Putamen (tissue), 1 donor: Measurements from ENCODE around the gene AKR1B1.

Experiments
- DNase-seq: peaks from one replicate; pipeline ENCODE4 v3.0.0-alpha.2; 2016; ENCODE audit warnings: low spot score

AKR1B1 gene

DNA sequence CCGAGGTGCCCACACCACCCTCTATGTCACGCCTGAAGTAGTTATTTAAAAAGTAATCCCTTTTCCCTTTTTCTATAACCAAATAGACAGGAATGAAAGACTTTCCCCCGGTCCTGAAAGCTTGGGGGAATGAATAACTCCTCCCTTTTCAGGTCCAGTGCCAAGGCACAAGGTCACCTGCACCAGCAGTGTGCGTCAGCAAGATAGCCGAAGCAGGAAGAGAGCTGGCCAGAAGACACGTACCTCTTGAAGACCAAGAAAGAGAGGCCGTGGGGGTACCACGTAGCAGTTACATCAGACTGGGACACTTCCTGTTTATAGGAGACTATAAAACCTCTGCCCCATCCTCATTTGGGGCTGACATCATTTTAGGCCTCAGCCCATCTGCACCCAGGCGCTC lies 10.7 kb upstream of the AKR1B1 start:
- DNase-seq = no peak

DNA sequence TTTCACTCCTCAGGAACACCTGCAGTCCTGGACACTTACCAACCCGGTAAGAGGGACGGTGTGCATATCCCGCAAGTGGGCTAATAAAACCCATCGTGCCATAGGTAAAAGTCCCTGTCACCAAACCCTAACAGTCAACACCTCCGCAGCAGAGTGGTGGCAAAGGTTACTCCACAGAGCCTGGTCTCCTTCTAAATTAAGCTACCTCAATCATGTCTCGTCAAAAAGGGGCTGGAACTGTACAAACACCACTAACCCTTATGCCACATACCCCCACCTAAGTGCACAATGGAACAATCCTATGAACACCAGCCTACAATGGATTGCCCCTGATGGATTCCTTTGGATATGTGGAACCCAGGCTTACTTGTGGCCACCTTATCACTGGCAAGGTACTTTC lies 9.6 kb upstream of the AKR1B1 start:
- no peak for DNase-seq

DNA sequence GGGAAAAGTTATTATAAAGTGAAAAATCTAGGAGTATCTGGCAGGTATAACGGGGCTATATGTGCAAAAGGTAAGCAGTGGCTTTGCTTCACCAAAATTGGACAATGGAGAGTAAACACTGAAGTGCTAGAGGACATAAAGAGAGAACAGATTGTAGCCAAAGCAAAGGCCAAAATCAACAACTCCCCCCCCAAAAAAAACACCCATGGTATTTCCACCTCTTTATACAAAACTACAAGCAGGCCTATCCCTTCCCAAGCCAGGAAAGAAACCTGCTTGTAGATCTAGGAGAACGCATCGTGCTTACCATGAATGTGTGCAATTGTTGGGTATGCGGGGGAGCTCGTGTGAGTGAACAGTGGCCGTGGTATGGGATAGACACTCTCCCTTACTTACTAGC lies 9.2 kb upstream of the AKR1B1 start:
- DNase-seq = no peak

DNA sequence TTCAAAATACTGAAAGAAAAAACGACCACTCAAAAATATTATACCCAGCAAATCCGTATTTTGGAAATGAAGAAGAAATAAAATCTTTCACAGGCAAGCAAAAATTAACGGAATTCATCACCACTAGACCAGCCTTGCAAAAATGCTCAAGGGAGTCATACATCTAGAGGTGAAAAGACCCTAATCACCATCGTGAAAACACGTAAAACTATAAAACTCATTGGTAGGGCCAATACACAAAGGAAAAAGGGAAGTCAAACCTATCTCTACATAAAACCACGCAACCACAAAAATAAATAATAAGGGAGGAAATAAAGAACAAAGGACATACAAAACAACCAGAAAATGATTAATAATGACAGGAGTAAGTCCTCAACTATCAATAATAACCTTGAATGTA lies 6.6 kb upstream of the AKR1B1 start:
- no peak for DNase-seq

DNA sequence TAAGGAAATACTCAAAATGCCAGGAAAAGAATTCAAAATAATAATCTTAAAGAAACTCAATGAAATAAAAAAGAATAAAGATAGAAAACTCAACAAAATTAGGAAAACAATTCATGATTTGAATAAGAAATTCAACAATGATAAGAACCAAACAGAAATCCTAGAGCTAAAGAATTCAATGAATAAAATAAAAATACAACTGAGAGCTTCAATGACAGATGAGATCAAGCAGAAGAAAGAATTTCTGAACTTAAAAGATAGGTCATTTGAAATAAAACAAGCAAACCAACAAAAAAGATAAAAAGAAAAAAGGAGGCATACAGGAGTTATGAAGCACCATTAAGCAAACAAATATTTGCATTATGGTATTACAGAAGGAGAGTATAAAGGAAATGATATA lies 5.6 kb upstream of the AKR1B1 start:
- no peak for DNase-seq

DNA sequence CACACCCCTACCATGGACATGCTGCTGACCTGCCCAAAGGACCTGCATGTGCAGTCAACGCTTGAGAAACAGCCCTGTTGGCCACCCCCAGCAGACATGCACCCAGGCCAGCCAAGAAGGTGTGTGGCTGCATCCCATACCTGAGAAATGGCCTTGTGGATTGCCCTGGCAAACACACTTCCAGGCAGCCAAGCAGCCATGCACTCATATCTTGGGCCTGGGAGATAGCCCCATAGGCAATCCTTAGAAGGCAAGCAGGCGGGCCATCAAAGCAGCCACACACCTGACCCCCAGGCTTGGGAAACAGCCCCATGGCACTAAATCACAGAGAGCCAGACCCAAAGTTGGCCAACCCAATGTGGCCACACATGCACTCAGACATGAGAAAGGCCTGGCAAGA lies 4.9 kb upstream of the AKR1B1 start:
- no peak for DNase-seq

DNA sequence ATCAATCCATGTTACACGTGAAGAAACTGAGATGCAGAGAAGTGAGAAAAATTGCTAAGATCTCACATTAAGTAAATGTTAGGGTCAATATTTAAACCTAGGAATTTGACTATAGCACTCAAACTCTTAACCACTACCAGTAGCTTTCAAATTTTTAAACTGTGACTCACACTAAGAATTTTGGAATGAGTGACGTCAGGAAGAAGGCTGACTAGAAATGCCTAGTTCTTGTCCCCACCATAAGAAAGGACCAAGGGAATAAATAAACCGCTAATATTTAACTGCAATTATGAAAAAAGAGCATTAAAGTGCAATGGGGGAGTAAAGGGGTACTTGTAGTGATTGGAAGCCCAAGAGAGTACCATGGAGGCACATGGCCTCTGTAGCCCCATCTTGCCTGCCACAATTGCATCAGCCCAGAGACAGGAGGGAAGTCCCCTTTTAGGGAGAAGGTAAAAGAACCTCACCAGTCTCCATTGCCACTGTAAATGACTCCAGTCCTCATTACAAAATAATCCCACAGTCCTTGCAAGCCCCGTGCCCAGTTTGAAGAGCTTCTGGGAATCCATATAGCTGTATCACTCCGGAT lies 3.5 kb upstream of the AKR1B1 start:
- DNase-seq = no peak

DNA sequence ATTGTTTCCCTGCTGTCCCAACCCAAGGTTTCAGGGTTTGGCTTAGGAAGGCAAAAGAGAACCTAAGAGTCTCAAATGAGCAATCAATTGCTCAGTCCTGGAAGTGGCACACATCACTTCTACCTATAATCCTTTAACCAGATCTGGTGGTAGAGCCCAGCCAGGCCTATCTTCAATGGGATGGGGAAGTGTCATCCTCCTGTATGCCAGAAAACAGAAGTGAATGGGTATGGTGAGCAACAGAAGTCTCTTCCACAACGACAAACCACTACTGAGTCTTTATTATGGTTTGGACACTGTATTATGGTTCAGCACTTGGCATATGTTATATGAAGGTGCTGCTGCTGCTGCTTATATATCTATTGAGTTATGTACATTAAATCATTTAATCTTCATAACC lies 3.0 kb upstream of the AKR1B1 start:
- DNase-seq = no peak

DNA sequence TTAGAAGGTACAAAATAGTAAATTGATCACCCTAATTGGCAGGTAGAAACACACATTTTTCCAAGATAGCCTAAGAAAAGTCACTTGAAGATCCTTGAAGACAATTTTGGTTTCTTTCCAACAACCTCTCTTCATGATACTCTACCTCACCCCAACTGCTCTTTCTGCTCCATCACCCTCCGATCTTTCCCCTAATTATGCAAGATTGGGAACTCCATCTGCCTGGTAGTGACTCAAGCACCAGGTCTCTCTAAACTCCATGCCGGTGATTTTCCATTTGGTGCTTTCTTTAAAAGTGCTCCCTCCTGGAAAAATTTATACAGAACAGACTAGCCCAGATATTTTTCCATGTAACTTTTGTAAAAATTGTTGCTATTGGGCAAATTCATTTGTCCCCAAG lies 1.1 kb upstream of the AKR1B1 start:
- no peak for DNase-seq

DNA sequence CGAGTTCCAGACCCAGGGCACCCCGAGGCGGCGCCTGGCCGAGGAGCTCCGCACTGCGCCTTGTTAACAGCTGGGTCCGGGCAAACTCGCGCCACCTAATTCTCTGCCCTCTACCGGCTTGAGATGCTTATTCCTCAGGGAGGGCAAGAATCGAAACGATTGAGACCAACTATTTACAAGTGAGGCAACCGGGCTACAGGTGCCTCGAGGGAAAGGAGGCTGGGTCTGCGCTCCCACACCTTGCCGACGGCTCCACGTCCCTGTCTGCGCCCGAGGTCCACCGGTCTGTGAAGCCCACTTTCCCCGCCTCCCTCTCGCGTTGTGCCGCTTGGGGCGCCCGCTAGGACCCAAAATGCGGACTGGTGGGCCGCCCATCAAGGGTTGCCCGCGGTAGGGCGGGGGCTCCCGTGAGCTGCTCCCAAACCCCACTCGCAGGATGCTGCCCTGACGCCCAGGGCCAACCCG lies 527 bp downstream of the AKR1B1 start:
- DNase-seq = peak; percentile 47

DNA sequence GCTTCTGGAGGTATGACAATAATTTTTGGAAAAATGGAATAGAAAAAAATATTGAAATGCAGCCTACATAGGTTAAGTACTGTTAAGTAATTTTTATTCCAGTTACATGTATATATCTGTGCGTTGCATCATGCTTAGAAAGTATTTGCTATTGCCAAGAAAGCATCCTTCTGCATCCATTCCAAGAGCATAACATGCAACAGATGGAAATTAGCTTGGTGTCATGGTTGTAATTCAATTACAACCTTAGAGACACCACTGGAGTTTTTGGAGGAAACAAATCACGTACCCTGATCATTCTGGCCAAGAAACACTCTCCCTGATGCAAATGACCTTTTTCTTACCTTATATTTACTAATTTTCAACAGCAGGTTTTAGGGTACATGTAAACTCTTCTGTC lies 1.7 kb downstream of the AKR1B1 start:
- DNase-seq = no peak

DNA sequence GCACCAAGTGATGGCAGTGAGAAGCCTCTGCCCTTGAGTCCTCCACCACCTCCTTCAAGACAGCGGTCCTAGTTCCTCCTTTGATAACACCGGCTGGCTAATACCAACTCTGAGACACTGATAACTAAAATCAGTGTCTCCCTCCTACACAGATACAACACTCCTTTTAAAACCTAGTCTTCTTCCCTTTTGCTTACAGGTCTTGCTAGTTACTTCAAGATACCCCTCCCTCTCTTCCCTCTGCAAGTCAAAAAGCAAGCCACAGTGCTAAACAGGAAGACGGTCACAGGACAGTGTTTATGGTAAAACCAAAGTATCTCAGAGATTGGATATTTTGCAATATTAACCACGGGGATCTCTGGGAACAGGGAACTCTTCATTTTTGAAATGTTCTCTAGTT lies 4.6 kb downstream of the AKR1B1 start:
- no peak for DNase-seq

DNA sequence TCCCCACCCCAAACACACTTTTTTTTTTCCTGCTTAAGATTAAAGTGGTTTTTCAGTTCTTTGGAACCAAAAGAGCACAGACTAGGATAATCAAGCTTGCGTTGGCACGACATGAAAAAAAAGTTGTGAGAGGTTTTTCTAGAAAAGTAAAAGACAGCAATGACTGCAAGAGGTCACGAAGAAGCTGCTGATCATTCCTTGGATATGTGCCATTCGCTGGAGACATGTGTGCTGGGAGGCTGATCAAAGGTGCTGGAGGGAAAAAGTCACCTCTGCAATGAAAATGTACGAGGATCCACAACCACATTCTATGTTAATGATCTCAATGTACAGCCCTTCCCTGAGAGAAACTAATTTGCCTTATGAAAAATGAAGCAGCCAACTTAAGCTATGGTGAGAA lies 5.4 kb downstream of the AKR1B1 start:
- no peak for DNase-seq

DNA sequence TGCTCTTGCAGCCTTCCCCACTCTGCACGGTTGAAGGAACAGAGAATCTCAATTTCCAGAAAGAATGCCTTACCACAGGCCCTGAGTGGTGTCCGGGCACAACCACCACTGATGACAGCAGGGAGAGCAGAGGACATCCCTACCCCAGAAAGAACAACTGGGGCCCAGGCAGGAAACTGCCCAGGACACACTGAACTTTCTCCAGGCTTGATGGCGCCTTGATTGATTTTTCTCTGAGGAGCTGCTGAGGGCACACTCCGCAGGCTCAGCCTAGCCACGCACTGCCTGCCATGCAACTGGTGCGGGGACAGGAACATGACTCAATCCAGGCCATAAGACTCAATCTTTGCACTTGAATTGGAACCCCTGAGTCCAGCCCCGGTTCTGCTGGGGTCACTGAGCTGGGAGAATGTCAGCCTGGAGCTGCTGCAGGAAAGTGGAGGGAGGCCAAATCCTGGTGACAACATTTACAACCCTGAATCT lies 5.9 kb downstream of the AKR1B1 start:
- no peak for DNase-seq

DNA sequence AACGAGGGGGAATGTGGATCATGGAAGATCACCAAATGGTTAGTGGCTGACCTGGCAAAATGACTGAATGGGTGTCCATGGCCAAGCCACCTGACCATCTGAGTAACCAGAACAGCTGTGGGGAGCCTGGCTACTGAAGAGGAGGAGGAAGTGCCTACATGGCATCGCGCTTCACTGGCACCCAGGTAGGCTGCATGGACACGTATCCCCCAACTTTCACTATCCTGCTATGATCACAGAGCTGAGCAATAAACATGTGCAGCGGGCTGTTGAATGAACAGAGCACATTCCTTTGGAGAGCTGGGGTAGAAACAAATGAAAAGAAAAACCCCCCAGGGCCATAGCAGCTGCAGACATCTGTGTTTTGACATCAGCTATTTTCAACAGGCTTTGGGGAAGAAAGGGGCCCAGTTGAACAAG lies 6.5 kb downstream of the AKR1B1 start:
- no peak for DNase-seq

DNA sequence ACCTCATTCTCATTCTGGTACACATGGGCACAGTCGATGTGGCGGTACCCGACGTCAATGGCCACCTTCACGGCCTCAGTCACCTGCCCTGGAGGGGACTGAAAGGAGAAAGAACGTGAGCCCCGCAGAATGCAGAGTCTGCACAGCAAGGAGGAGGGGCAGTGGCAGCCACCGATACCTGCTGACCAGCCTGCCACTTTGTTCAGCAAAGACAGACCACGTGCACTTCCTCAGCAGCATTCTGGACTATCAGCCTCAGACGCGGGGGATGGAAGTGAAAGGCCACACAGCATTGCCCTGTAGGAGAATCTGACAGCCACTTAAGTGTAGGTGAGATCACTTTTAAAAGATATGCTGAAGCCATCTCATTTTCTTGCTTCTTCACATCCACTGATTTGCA lies 7.2 kb downstream of the AKR1B1 start:
- no peak for DNase-seq

DNA sequence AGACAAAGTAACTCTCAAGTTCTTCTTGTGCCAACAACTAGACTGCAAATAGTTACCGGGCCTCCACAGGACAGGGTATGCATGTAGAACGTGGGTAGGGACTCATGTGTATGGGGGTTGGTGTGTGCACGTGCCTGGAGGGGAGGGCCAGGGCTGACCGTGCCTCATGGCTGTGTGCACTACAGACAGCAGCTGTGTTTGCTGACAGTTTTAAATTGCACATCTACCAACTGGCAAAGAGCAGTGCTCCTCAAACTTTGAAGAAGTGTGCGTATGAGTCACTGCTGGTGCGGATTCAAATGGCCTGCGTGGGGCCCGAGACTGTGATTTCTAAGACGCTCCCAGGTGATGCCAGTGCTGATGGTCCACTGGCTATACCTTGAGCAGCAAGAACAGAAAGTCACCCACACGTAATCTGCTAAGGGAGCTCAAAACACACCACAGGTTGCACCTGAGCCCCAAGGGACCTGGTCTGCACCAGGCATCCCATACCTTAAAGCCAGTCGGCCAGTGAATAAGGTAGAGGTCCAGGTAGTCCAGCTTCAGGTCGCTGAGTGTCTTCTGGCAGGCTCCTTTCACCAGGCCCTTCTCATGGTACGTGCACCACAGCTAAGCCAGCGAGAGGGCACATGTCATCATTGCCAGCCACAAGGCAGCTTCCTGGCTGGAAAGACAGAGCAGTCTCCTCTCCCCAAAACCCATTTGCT lies 8.5 kb downstream of the AKR1B1 start:
- no peak for DNase-seq

DNA sequence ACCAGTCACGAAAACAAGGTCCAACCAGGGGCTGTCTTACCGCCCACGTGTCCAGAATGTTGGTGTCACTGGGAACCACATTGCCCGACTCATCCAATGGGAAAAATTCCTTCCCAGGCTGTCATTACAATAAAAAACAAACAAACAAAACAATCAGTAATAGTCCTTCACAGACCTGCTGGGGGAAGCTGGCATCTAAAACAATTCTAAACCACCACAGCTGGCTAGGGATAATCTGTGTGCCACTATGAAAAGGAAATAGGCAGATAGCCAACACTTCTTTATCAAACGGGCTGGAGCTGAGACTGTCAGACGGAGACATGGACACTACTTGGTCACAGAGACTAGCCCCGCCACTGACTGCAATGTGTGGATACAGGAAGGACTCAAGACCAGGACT lies 9.2 kb downstream of the AKR1B1 start:
- DNase-seq = no peak

DNA sequence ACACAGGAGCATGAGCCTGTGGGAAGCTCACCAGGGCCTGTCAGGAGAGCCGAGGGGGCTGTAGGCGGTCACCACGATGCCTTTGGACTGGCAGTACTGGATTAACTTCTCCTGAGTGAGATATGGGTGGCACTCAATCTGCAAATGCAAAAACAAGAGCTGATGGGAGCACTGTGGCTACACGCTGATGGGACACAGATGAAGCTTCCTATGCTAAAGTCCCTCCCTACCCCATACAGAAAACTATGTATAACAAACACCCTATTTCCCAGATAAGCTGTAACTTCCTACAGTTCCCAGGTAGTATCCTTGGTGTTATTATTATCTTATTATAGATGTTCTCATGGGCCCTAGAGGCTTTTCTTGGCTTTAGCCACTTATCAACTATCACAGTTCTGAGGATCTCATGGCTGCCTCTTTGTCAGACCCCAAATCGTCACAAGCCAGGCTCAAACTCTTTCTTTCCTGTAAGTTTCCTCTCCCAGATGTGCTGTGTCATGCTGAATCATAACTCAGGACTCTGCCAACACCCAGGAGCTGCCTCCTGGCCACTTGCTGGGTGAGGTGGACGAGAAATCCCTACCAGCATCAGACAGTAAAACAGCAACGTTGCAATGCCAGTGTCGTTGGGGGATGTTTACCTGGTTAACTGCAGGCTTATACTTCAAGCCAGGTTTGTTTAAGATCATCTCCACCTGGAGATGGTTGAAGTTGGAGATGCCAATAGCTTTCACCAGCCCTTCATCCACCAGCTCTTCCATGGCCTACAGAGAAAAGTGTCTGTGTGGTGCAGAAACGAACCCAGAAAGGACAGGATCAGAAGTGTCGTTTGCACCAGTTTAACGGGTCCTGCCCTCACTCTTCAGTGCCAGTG lies 10.3 kb downstream of the AKR1B1 start:
- DNase-seq = no peak

DNA sequence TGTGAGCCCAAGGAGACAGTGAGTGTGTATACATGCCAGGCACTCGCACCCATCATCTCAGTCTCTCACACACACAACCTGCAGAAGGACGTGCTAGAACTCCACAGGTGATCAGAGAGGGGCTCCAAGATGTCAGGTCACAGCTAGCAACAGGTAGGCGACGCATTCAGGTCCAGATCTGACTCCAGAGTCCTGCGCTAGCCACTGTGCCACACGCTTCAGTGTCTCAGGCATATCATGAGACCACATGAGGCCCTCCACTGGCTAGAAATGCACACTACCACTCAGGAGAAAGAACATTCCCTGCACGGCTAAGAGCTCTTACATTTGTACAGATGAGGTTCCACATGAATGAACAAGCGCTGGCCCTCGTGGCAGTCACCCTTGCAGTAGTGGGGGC lies 11.5 kb downstream of the AKR1B1 start:
- DNase-seq = no peak

DNA sequence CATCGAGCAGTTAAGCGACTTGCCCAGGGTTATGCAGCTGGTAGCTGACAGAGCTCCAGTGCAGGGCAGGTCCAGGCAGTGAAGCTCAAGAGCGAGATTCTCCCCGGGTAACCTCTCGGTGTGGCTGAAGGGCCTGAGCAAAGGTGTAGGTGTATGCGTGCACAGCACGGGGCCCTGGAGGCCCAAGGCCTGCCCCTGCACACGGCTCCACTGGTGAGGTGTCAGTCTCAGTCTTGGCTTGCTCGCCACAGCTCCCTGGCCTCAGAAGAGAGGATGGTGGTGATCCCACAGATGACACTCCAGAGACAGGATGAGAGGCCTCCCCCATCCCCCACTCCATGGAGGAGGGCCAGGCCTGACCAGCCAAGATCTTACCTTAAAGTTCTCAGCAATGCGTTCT lies 12.0 kb downstream of the AKR1B1 start:
- no peak for DNase-seq

DNA sequence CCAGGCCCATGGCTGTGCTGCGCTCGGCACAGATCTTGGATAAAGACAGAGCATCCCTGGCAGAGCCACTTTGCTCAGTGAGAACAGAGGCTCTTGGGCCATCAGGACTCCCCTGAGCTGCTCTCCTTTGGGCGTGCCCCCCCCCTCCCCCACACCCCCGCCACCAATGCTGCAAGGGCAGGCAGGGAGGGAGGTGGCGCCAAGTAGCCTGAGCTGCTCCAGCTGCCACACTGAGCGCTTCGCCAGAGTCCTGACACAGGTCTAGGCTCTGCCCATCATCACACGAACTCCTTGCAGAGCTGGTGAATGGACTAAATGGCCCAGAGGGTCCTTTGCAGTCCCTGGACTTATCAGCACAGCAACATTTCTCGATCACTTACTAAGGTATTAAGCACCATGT lies 12.5 kb downstream of the AKR1B1 start:
- no peak for DNase-seq

DNA sequence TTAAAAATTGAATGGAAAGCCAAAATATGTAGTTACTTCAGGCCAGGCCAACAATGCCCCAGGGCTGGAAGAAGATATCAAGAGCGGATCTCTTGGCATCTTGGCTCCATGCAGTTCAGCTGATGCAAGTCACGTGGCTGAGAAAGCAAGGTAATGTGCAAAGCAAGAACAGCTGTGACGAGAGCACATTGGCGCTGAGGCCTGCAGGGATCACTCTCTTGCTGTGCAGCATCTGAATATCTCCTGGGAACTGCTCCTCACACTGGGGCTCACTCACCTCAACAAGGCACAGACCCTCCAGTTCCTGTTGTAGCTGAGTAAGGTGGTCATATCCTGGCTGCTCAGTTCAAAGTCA lies 14.0 kb downstream of the AKR1B1 start:
- no peak for DNase-seq
